Adrenal gland (tissue), 19 donors: Measurements from ENCODE around the gene KRT38. TPM values are rescaled to one million over a fixed set of nuclear protein-coding genes. Genes with fewer than 3 reads are reported as not detected.

Experiments
- DNase-seq, 7 donors: peaks; one replicate each; pipeline ENCODE4 v3.0.0-alpha.2; 2019 to 2020
- H3K27ac ChIP-seq, 5 donors: fragments of 200-600 bp; sonication (generic) in 4 of 5; 1 replicate in 3 of 5; 2 replicates in 2 of 5; pipeline versions ENCODE4 v1.5.1 to v1.8.0; 2016 to 2020; ENCODE audit warnings: mild to moderate bottlenecking in 1 of 5
- H3K27me3 ChIP-seq: fragments of 200-600 bp; 2 replicates; pipeline ENCODE4 v1.8.0; 2021
- H3K36me3 ChIP-seq, 2 donors: fragments of 200-600 bp; replicated peaks in 1 of 2; 1 replicate in 1 of 2; 2 replicates in 1 of 2; pipeline versions ENCODE4 v1.5.1 to v1.8.0; 2018 to 2022
- H3K4me1 ChIP-seq, 2 donors: fragments of 200-600 bp; replicated peaks in 1 of 2; 1 replicate in 1 of 2; 2 replicates in 1 of 2; pipeline versions ENCODE4 v1.5.1 to v1.8.0; 2018 to 2021
- H3K4me3 ChIP-seq, 4 donors: fragments of 200-600 bp; sonication (generic) in 3 of 4; one replicate each; pipeline ENCODE4 v1.5.1; 2016 to 2018
- H3K9me3 ChIP-seq, 3 donors: fragments of 200-600 bp; sonication (generic) in 1 of 3; replicated peaks in 1 of 3; 1 replicate in 2 of 3; 2 replicates in 1 of 3; pipeline versions ENCODE4 v1.5.1 to v1.8.0; 2016 to 2021
- CTCF ChIP-seq, 6 experiments: fragments of 450-650 bp in 4 of 6; fragments of 200-600 bp in 2 of 6; sonication (generic) in 1 of 6; IDR thresholded peaks; 1 replicate in 5 of 6; 2 replicates in 1 of 6; pipeline versions ENCODE4 v1.5.1 to v1.8.0; 2016 to 2021; ENCODE audit warnings: antibody characterized with exemption in 6 of 6, mild to moderate bottlenecking in 2 of 6, moderate library complexity in 1 of 6
- POLR2A ChIP-seq, 2 donors: fragments of 450-650 bp; IDR thresholded peaks; one replicate each; pipeline ENCODE4 v1.6.1; 2017; ENCODE audit warnings: antibody characterized with exemption in 2 of 2, mild to moderate bottlenecking in 2 of 2, moderate library complexity in 1 of 2
- WGBS, 4 donors: extraction: QIAGEN DNeasy Blood & Tissue Kit in 2 of 4; methylation state at CpG; one replicate each; pipeline versions ENCODE4 v1.1.5 to v1.1.7; 2013 to 2017; 5-methylcytosine and 5-hydroxymethylcytosine counted together
- intact Hi-C, 2 donors: fragments of 100-400 bp; cut with DNase I; formaldehyde crosslinking; loops; one replicate each; pipeline versions ENCODE4 v1.14.1 to v1.15.0; 2022 to 2023
- long read RNA-seq, 10 donors: library from polyadenylated mRNA in 3 of 10; unstranded in 2 of 10; stranded (forward) in 1 of 10; transcript quantifications; one replicate each; pipeline ENCODE4 v2.0.0 and lab custom pipeline, GENCODE V29; 2021 to 2026
- polyA plus RNA-seq, 3 donors: library from polyadenylated mRNA; stranded (reverse); fragments of 200-250 nt in 2 of 3; fragments of 350-450 nt in 1 of 3; fragmentation: Illumina TruSeq in 1 of 3; extraction: RNeasy Lipid Tissue Mini Kit (QIAGEN cat#74804) in 1 of 3; gene quantifications; one replicate each; pipeline ENCODE4 v1.2.3, GENCODE V29; 2013 to 2014
- total RNA-seq, 9 donors: library from RNA; depleted of rRNA in 4 of 9; stranded (reverse); fragments of >200 nt in 4 of 9; fragments of 120-200 nt in 1 of 9; fragmentation: NEBNext Ultra II Directional in 1 of 9; extraction: Animal tissue kit (Norgen Biotek cat#: 25700) in 1 of 9; gene quantifications; one replicate each; pipeline versions ENCODE4 v1.1.0 to v1.2.4, GENCODE V29; 2013 to 2023
- donor health status: healthy with polysubstance abuse.
- donor health status: Bipolar disorder and iron deficiency.
- donor health status: DM: yes; HTN: yes; CAD: no.
- donor health status: DM: no; HTN: no; CAD: no.
- donor health status: DM: no; HTN: no; CAD: no.
- donor health status: DM: yes; HTN: yes; CAD: no.

Gene KRT38
- not detected for total RNA-seq
- not detected for polyA plus RNA-seq
- long read RNA-seq, donor 1 = 0 reads
- long read RNA-seq, donor 2 = 0 reads
- long read RNA-seq, donor 3 = 0 reads
- long read RNA-seq, donor 4 = 0 reads
- long read RNA-seq, donor 5 = 0 reads
- long read RNA-seq, donor 6 = 0 reads
- long read RNA-seq, donor 7 = 0 reads
- long read RNA-seq, donor 8 = 0 reads
- long read RNA-seq, donor 9 = 0 reads
- long read RNA-seq, donor 10 = 0 reads

- Histone ChIP-seq H3K4me3 (no peak within 1 kb of the TSS), H3K27ac (no peak within 1 kb of the TSS), H3K9me3 (no peaks in the 10 kb centered on the region), H3K4me1 (no peaks in the 10 kb centered on the region), H3K27me3 (no peaks in the 10 kb centered on the region), H3K36me3 (no peaks in the 10 kb centered on the region)
- no peak for DNase-seq
- no peak for TF ChIP-seq POLR2A (IDR thresholded peaks at IDR 0.05)
- 87 to 100% (median 94%) methylated on average over 3 to 10 of the region's 10 CpGs for WGBS, 4 donors
- intact Hi-C loops = no loop called here
Observed at GRCh38 chr17:41440531-41441033, at the start of gene KRT38. KRT38 (minus strand) TSS chr17:41440983; CDS start chr17:41440921, 62 bp downstream.

- no peak for DNase-seq
- H3K36me3 ChIP-seq = no peaks in the 10 kb centered on the region
- 92 to 94% (median 92%) methylated on average over 6 to 12 of the region's 12 CpGs for WGBS, 4 donors
- H3K4me1 ChIP-seq = peaks cover 0 to 6% of the 10 kb centered on the region in 2 donors
- no peaks in the 10 kb centered on the region for H3K27me3 ChIP-seq
- no peaks in the 10 kb centered on the region for H3K9me3 ChIP-seq
- intact Hi-C loops = no loop called here
- H3K27ac ChIP-seq = peak within 1 kb of the TSS in 1 of 5 donors; percentile 22
- TF ChIP-seq CTCF (IDR thresholded peaks at IDR 0.05) (no peak), POLR2A (IDR thresholded peaks at IDR 0.05) (no peak)
- no peak within 1 kb of the TSS for H3K4me3 ChIP-seq
Observed at GRCh38 chr17:41489531-41489930, 48.7 kb upstream of the KRT38 start, which contains the start of gene KRT36. KRT36 (minus strand) TSS chr17:41489910; CDS start chr17:41489864, 46 bp downstream.

- H3K4me3 ChIP-seq = no peak overlapping the region
- TF ChIP-seq POLR2A (IDR thresholded peaks at IDR 0.05) (no peak), CTCF (IDR thresholded peaks at IDR 0.05) (peak in 4 of 6 experiments; percentile 23 to 43 (median 38))
- no peak overlapping the region for H3K27ac ChIP-seq
- DNase-seq = peak in 4 of 7 donors; percentile 39 to 64 (median 51)
- H3K27me3 ChIP-seq = no peaks in the 10 kb centered on the region
- no peaks in the 10 kb centered on the region for H3K9me3 ChIP-seq
- no peaks in the 10 kb centered on the region for H3K36me3 ChIP-seq
- WGBS, 4 donors = 51 to 85% (median 72%) methylated on average over 14 to 29 of the region's 29 CpGs
- H3K4me1 ChIP-seq = no peaks in the 10 kb centered on the region
- intact Hi-C loops = no loop called here
Observed at GRCh38 chr17:41486809-41487530, 46.2 kb upstream of the KRT38 start.

DNA sequence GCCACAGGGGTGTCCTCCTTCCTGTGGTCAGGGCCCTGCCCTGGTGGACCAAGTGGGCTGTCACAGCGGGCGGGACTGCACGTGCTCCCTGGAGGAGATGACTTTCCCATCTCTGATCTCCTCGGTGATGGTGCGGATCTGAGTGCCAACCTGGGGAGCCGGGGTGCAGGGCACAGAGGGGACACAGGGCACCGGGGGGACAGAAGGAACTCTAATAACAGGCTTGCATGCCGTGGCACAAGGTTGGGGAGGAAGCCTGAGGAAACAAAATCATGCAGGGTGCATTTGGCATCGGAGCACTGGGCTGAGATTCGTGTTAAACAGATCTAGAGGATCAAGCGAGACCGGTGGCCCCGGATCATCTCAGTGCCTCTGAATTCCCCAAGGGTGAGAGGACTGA is 45.5 kb upstream of the KRT38 start:
- Histone ChIP-seq H3K4me3 (no peak overlapping the region), H3K36me3 (no peaks in the 10 kb centered on the region), H3K9me3 (no peaks in the 10 kb centered on the region), H3K4me1 (no peaks in the 10 kb centered on the region), H3K27ac (no peak overlapping the region), H3K27me3 (no peaks in the 10 kb centered on the region)
- DNase-seq = no peak
- 83 to 94% (median 93%) methylated on average over 12 to 13 of the region's 13 CpGs for WGBS, 4 donors
- no peak for TF ChIP-seq CTCF (IDR thresholded peaks at IDR 0.05)
- TF ChIP-seq POLR2A (IDR thresholded peaks at IDR 0.05) = no peak
- intact Hi-C loops = no loop called here
